Measurements from ENCODE around the gene FCN3. TPM values are rescaled to one million over a fixed set of nuclear protein-coding genes. Genes with fewer than 3 reads are reported as not detected.
A peak's percentile ranks its signal among the peaks of the same experiment; 100 is the strongest.

FCN3 gene
- total RNA-seq, 3 donors from 2014 or later (not counting 1 experiment from before 2014, with no cell fraction given), result not detected

- no peaks in the 10 kb centered on the region for H3K9me3 Mint-ChIP-seq
- intact Hi-C loops (cut with micrococcal nuclease), result no loop called here
- no peak overlapping the region for H3K27ac ChIP-seq (ENCODE audit: low read length)
- H3K27me3 Mint-ChIP-seq (ENCODE audit: low read depth in 2 of 2), result no peaks in the 10 kb centered on the region
- H3K27me3 ChIP-seq (ENCODE audit: control insufficient read depth, insufficient read depth, low read length), result no peaks in the 10 kb centered on the region
- DNase-seq, result no peak
- no peak overlapping the region for H3K4me3 Mint-ChIP-seq
- H3K27ac Mint-ChIP-seq, result peak overlapping the region in 1 of 2 donors; percentile 86
- no peaks in the 10 kb centered on the region for H3K36me3 Mint-ChIP-seq
- peaks cover 41% of the 10 kb centered on the region for H3K4me1 ChIP-seq (ENCODE audit: control insufficient read depth, insufficient read depth, low read length)
- H3K36me3 ChIP-seq (ENCODE audit: control insufficient read depth, insufficient read depth, low read length), result peaks cover 27% of the 10 kb centered on the region
- peaks cover 33 to 41% of the 10 kb centered on the region in 2 donors for H3K4me1 Mint-ChIP-seq
- no peak overlapping the region for H3K4me3 ChIP-seq (ENCODE audit: low read length)
- no peaks in the 10 kb centered on the region for H3K9me3 ChIP-seq (ENCODE audit: control insufficient read depth, insufficient read depth, low read length)
- TF ChIP-seq, protein P1, sequence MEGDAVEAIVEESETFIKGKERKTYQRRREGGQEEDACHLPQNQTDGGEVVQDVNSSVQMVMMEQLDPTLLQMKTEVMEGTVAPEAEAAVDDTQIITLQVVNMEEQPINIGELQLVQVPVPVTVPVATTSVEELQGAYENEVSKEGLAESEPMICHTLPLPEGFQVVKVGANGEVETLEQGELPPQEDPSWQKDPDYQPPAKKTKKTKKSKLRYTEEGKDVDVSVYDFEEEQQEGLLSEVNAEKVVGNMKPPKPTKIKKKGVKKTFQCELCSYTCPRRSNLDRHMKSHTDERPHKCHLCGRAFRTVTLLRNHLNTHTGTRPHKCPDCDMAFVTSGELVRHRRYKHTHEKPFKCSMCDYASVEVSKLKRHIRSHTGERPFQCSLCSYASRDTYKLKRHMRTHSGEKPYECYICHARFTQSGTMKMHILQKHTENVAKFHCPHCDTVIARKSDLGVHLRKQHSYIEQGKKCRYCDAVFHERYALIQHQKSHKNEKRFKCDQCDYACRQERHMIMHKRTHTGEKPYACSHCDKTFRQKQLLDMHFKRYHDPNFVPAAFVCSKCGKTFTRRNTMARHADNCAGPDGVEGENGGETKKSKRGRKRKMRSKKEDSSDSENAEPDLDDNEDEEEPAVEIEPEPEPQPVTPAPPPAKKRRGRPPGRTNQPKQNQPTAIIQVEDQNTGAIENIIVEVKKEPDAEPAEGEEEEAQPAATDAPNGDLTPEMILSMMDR (IDR thresholded peaks at IDR 0.05), result no peak
- no peak for ATAC-seq
- 86% methylated on average over 12 of the region's 13 CpGs for WGBS (ENCODE audit: insufficient coverage)
Observed at GRCh38 chr1:27405074-27405473, 30.4 kb upstream of the FCN3 start.

DNA sequence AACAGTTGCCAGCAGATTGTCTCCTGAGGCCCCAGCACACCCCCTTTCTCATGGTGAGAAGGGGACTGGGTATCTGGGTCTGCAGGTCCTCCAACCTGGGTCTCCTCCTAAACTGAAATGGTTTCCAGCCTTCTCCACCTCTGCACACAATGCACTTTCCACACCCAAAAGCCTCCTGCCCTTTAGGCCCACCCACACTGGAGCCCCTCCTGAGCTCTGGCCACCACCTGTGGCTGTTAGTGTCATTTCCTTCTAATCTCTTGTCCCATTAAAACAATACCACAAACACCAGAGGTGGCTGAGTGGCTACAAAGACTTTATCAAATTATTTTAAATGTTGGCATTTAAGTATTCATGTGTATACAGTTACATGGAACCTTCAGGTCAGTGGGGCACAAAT lies 29.3 kb upstream of the FCN3 start:
- H3K4me3 Mint-ChIP-seq, result peak overlapping the region; percentile 77
- H3K9me3 Mint-ChIP-seq, result no peaks in the 10 kb centered on the region
- H3K4me1 ChIP-seq (ENCODE audit: control insufficient read depth, insufficient read depth, low read length), result peaks cover 41% of the 10 kb centered on the region
- H3K36me3 ChIP-seq (ENCODE audit: control insufficient read depth, insufficient read depth, low read length), result peaks cover 21% of the 10 kb centered on the region
- H3K4me3 ChIP-seq (ENCODE audit: low read length), result no peak overlapping the region
- H3K27ac ChIP-seq (ENCODE audit: low read length), result peak overlapping the region; percentile 74
- no peaks in the 10 kb centered on the region for H3K9me3 ChIP-seq (ENCODE audit: control insufficient read depth, insufficient read depth, low read length)
- peak overlapping the region; percentile 86 to 94 for H3K27ac Mint-ChIP-seq
- TF ChIP-seq, protein P1 (IDR thresholded peaks at IDR 0.05), result no peak
- no peak for DNase-seq
- H3K4me1 Mint-ChIP-seq, result peaks cover 33 to 41% of the 10 kb centered on the region in 2 donors
- no peaks in the 10 kb centered on the region for H3K36me3 Mint-ChIP-seq
- no peaks in the 10 kb centered on the region for H3K27me3 ChIP-seq (ENCODE audit: control insufficient read depth, insufficient read depth, low read length)
- intact Hi-C loops (cut with micrococcal nuclease), result loop anchor here (2.0 to 5.0 kb wide), 2 partner anchors 203 to 259 kb away; no protein-coding TSS in a partner anchor
- peak in 2 of 3 donors; percentile 10 to 25 for ATAC-seq
- H3K27me3 Mint-ChIP-seq (ENCODE audit: low read depth in 2 of 2), result no peaks in the 10 kb centered on the region

DNA sequence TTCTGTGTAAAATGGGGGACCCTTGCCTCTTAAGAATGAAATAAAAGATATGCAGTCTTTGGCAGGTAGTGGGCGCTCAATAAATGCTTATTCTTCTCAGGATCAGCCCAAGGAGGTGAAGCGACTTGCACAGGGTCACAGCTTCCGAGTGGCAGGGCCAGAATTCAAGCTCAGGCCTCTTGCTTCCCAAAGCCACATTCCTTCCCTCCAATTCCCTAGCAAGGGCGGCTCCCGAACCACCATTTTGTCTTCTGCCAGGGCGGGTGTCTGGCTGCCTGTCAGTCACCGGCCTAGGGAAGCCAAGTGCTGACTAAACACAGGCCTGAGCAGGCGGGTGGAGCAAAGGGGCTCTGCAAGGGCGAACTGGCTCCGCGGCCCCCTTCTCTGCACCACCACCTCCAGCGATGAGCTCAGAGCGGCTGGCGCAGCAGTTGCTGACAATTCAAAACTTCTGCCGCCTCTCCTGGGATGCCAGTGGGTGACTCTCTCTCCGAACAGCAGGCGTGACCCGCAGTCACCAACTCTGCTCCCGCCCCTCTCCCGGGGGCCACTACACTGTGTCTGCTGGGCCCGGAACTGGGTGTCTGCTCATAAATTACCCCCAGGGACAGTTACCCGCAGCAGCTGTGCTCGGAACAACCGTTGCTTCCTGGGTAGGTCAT lies 28.6 kb upstream of the FCN3 start:
- peak overlapping the region; percentile 9 for H3K4me3 ChIP-seq (ENCODE audit: low read length)
- no peaks in the 10 kb centered on the region for H3K9me3 ChIP-seq (ENCODE audit: control insufficient read depth, insufficient read depth, low read length)
- TF ChIP-seq, protein P1 (IDR thresholded peaks at IDR 0.05), result peak; percentile 5
- intact Hi-C loops (cut with micrococcal nuclease), result loop anchor here (2.0 to 5.0 kb wide), 2 partner anchors 204 to 260 kb away; no protein-coding TSS in a partner anchor
- Mint-ChIP-seq H3K27me3 (ENCODE audit: low read depth in 2 of 2) (no peaks in the 10 kb centered on the region), H3K4me3 (peak overlapping the region; percentile 77), H3K4me1 (peaks cover 33 to 41% of the 10 kb centered on the region in 2 donors), H3K36me3 (no peaks in the 10 kb centered on the region), H3K9me3 (no peaks in the 10 kb centered on the region), H3K27ac (peak overlapping the region; percentile 86 to 94)
- DNase-seq (peak; percentile 59 to 63), ATAC-seq (peak; percentile 86 to 89 (median 88))
- H3K27me3 ChIP-seq (ENCODE audit: control insufficient read depth, insufficient read depth, low read length), result no peaks in the 10 kb centered on the region
- H3K27ac ChIP-seq (ENCODE audit: low read length), result peak overlapping the region; percentile 74
- WGBS (ENCODE audit: insufficient coverage), result 15% methylated on average over 24 of the region's 24 CpGs
- peaks cover 15% of the 10 kb centered on the region for H3K36me3 ChIP-seq (ENCODE audit: control insufficient read depth, insufficient read depth, low read length)
- H3K4me1 ChIP-seq (ENCODE audit: control insufficient read depth, insufficient read depth, low read length), result peaks cover 41% of the 10 kb centered on the region
